HepG2 (cell line): ENCODE results near the gene GRAMD2A. TPM values are rescaled to one million over a fixed set of nuclear protein-coding genes. Genes with fewer than 3 reads are reported as not detected.

Experiments
- ATAC-seq: fragments of 200-7000 bp; cut with Tn5 transposase; 3 replicates; pipeline ENCODE4 v1.9.1; 2020; ENCODE audit warnings: mild to moderate bottlenecking, moderate library complexity
- BruUV-seq: library from RNA; stranded (reverse); fragments of 400-500 nt; replicated peaks from 2 replicates; lab custom pipeline; 2021; lab: Mats Ljungman, UMichigan
- CTCF ChIA-PET: fragments of 300-600 bp; formaldehyde crosslinking; extraction: SDS; loops from one replicate; lab custom pipeline; 2021; ENCODE audit warnings: low total read pairs, inconsistent platforms, low intra/inter-chr PET ratio; lab: Yijun Ruan, JAX
- POLR2A ChIA-PET: fragments of 350-600 bp; sonication (Branson Sonifier 250); formaldehyde crosslinking; loops from one replicate; lab custom pipeline; 2020; ENCODE audit warnings: antibody characterized with exemption, inconsistent platforms; lab: Yijun Ruan, JAX
- DNase-seq: peaks from one replicate; pipeline ENCODE4 v3.0.0-alpha.2; 2015; ENCODE audit warnings: low spot score
- FAIRE-seq: peaks from 3 replicates; lab custom pipeline; 2011; peaks lifted over from hg19 to GRCh38; lab: Jason Lieb, UNC
- H2AFZ ChIP-seq: one replicate; pipeline ENCODE4 v1.6.1; 2011; ENCODE audit warnings: low read length, inconsistent platforms
- H3K27ac ChIP-seq: fragments of 300-600 bp; 3 replicates; pipeline ENCODE4 v1.8.0; 2011; ENCODE audit warnings: mixed run types, mild to moderate bottlenecking, mixed read lengths, low read length, inconsistent platforms; ENCODE audit not compliant: insufficient read depth; ENCODE audit errors: extremely low read length
- H3K27me3 ChIP-seq, 2 experiments: fragments of 200-600 bp in 1 of 2; 2 replicates in 1 of 2; 3 replicates in 1 of 2; pipeline versions ENCODE4 v1.6.0 to v1.8.0; 2011; ENCODE audit warnings: low read length in 2 of 2, mild to moderate bottlenecking in 2 of 2, moderate library complexity in 2 of 2, inconsistent platforms in 1 of 2; ENCODE audit not compliant: insufficient read depth in 2 of 2, control insufficient read depth in 1 of 2
- H3K36me3 ChIP-seq, 2 experiments: fragments of 200-600 bp in 1 of 2; replicated peaks in 1 of 2; 2 replicates in 1 of 2; 3 replicates in 1 of 2; pipeline versions ENCODE4 v1.5.1 to v1.8.0; 2011; ENCODE audit warnings: low read length in 2 of 2, inconsistent platforms in 1 of 2; ENCODE audit not compliant: insufficient read depth in 2 of 2, control insufficient read depth in 1 of 2
- H3K4me1 ChIP-seq: 2 replicates; pipeline ENCODE4 v1.5.1; 2012; ENCODE audit warnings: low read length, inconsistent platforms; ENCODE audit not compliant: insufficient read depth
- H3K4me2 ChIP-seq: 2 replicates; pipeline ENCODE4 v1.6.0; 2011; ENCODE audit warnings: low read depth, low read length, inconsistent platforms
- H3K4me3 ChIP-seq, 3 experiments: fragments of 200-600 bp in 1 of 3; sonication (generic), shearing (Covaris generic) in 1 of 3; replicated peaks in 1 of 3; 2 replicates each; pipeline ENCODE4 v1.5.1; 2011 to 2016; ENCODE audit warnings: low read length in 3 of 3, inconsistent platforms in 2 of 3, low read depth in 2 of 3, mild to moderate bottlenecking in 2 of 3, control low read depth in 1 of 3, mixed read lengths in 1 of 3; ENCODE audit not compliant: insufficient read depth in 1 of 3
- H3K79me2 ChIP-seq: one replicate; pipeline ENCODE4 v1.6.1; 2011; ENCODE audit warnings: low read length, inconsistent platforms; ENCODE audit not compliant: insufficient read depth
- H3K9ac ChIP-seq: 2 replicates; pipeline ENCODE4 v1.6.0; 2011; ENCODE audit warnings: mild to moderate bottlenecking, low read depth, low read length, inconsistent platforms; ENCODE audit not compliant: insufficient read depth
- H3K9me3 ChIP-seq: 2 replicates; pipeline ENCODE4 v1.5.1; 2012; ENCODE audit warnings: mild to moderate bottlenecking, low read length
- H4K20me1 ChIP-seq: 2 replicates; pipeline ENCODE4 v1.6.0; 2011; ENCODE audit warnings: inconsistent platforms, mild to moderate bottlenecking, low read length, moderate library complexity; ENCODE audit not compliant: insufficient read depth
- CC2D1A ChIP-seq: sonication (generic); formaldehyde crosslinking; IDR thresholded peaks from 2 replicates; pipeline ENCODE4 v1.8.1; 2023; ENCODE audit warnings: mild to moderate bottlenecking, missing genetic modification reagents
- FOXP4 ChIP-seq: sonication (generic); formaldehyde crosslinking; IDR thresholded peaks from 2 replicates; pipeline ENCODE4 v1.4.0; 2020; ENCODE audit warnings: missing genetic modification reagents
- HBP1 ChIP-seq: IDR thresholded peaks from 2 replicates; pipeline ENCODE4 v1.6.1; 2016; ENCODE audit warnings: low read depth, control low read depth
- HDAC1 ChIP-seq: sonication (generic); formaldehyde crosslinking; IDR thresholded peaks from 2 replicates; pipeline ENCODE4 v1.5.1; 2020; ENCODE audit warnings: mild to moderate bottlenecking, missing genetic modification reagents
- HNRNPUL1 ChIP-seq: fragments of 200-400 bp; formaldehyde crosslinking; IDR thresholded peaks from 2 replicates; pipeline ENCODE4 v1.6.1; 2017; ENCODE audit warnings: low read depth, mild to moderate bottlenecking, low read length, moderate library complexity
- ISX ChIP-seq: sonication (generic); formaldehyde crosslinking; conservative IDR thresholded peaks from 2 replicates; pipeline ENCODE4 v1.5.0; 2020; ENCODE audit warnings: missing genetic modification reagents
- MED13 ChIP-seq: sonication (generic); formaldehyde crosslinking; IDR thresholded peaks from 2 replicates; pipeline ENCODE4 v1.5.0; 2020; ENCODE audit warnings: missing genetic modification reagents
- MEF2D ChIP-seq: sonication (generic); formaldehyde crosslinking; IDR thresholded peaks from 2 replicates; pipeline ENCODE4 v1.5.1; 2020; ENCODE audit warnings: mild to moderate bottlenecking, missing genetic modification reagents
- MXD3 ChIP-seq: IDR thresholded peaks from 2 replicates; pipeline ENCODE4 v1.6.1; 2016; ENCODE audit warnings: mild to moderate bottlenecking, missing biosample characterization, missing genetic modification reagents
- NFKB2 ChIP-seq: sonication (generic); formaldehyde crosslinking; IDR thresholded peaks from 2 replicates; pipeline ENCODE4 v1.4.0; 2020; ENCODE audit warnings: missing genetic modification reagents, borderline replicate concordance
- POLR2AphosphoS5 ChIP-seq: IDR thresholded peaks from 2 replicates; pipeline ENCODE4 v1.6.1; 2012; ENCODE audit warnings: low read depth, low read length
- TAF15 ChIP-seq: fragments of 200-400 bp; formaldehyde crosslinking; IDR thresholded peaks from one replicate; pipeline ENCODE4 v1.6.1; 2018; ENCODE audit warnings: mild to moderate bottlenecking, low read depth, low read length; ENCODE audit not compliant: poor library complexity, severe bottlenecking
- ZBTB44 ChIP-seq: sonication (generic); formaldehyde crosslinking; IDR thresholded peaks from 2 replicates; pipeline ENCODE4 v1.4.0; 2020; ENCODE audit warnings: missing genetic modification reagents
- ZBTB8A ChIP-seq: sonication (generic); formaldehyde crosslinking; IDR thresholded peaks from 2 replicates; pipeline ENCODE4 v1.4.0; 2020; ENCODE audit warnings: mild to moderate bottlenecking, low read depth, missing genetic modification reagents, borderline replicate concordance
- ZNF431 ChIP-seq: sonication (generic); formaldehyde crosslinking; IDR thresholded peaks from 2 replicates; pipeline ENCODE4 v1.9.0; 2022; ENCODE audit warnings: missing genetic modification reagents, low read depth, mild to moderate bottlenecking, borderline replicate concordance
- ZNF615 ChIP-seq: sonication (generic); formaldehyde crosslinking; IDR thresholded peaks from 2 replicates; pipeline ENCODE4 v1.5.0; 2020; ENCODE audit warnings: mild to moderate bottlenecking, missing genetic modification reagents, borderline replicate concordance
- ZNF644 ChIP-seq: IDR thresholded peaks from 2 replicates; pipeline ENCODE4 v1.6.1; 2016; ENCODE audit warnings: low read depth
- WGBS: methylation state at CpG from one replicate; pipeline ENCODE4 v1.1.6; 2017; ENCODE audit warnings: low lambda C conversion rate; 5-methylcytosine and 5-hydroxymethylcytosine counted together
- in situ Hi-C: cut with HindIII; loops from 2 replicates; pipeline ENCODE4 v1.10.0; 2017; ENCODE audit warnings: low pct_unique_long_range_greater_than_20kb; ENCODE audit not compliant: extremely low pct_ligation_motif_present
- intact Hi-C: fragments of 100-400 bp; cut with micrococcal nuclease; formaldehyde crosslinking; loops from one replicate; pipeline ENCODE4 v1.10.0; 2022; ENCODE audit not compliant: unreplicated experiment
- polyA plus RNA-seq, 8 experiments: library from polyadenylated mRNA; depleted of rRNA in 3 of 8; stranded (reverse) in 7 of 8; unstranded in 1 of 8; fragments of >200 nt; fragmentation: Illumina TruSeq in 4 of 8; extraction: Trizol in 4 of 8; gene quantifications; 2 replicates each; pipeline versions ENCODE4 v1.2.1 to v1.2.3, GENCODE V29; 2011 to 2016; ENCODE audit warnings: low read depth in 4 of 8, missing spikeins in 1 of 8, mixed read lengths in 1 of 8; ENCODE audit not compliant: insufficient read depth in 1 of 8
- total RNA-seq, 5 experiments: library from RNA; depleted of rRNA; stranded (reverse); fragments of >200 nt; fragmentation: Illumina TruSeq; extraction: Trizol; gene quantifications; 2 replicates each; pipeline ENCODE4 v1.2.3, GENCODE V29; 2016; ENCODE audit warnings: low read depth in 1 of 5

The GRAMD2A gene
- total and polyA plus RNA-seq, 2 of the 13 experiments (the other 11 are each of a cell fraction or from before 2014, with no cell fraction given), result 0.04 TPM; not detected in 1

GRCh38 chr15:72153269-72154000 lies 44.2 kb downstream of the GRAMD2A start (continued):
- TF ChIP-seq POLR2AphosphoS5 (no peak), MEF2D (CRISPR knock-in tag) (no peak), ZBTB8A (CRISPR knock-in tag) (no peak)

GRCh38 chr15:72147418-72147817 lies 50.2 kb downstream of the GRAMD2A start:
- H4K20me1 ChIP-seq, result no peaks in the 10 kb centered on the region
- POLR2A ChIA-PET, result no interaction called here
- no peak overlapping the region for H3K4me3 ChIP-seq
- H3K9ac ChIP-seq, result no peak overlapping the region
- CTCF ChIA-PET, result no interaction called here
- no peak overlapping the region for H3K27ac ChIP-seq
- DNase-seq (no peak), ATAC-seq (no peak), FAIRE-seq (no peak)
- no peak overlapping the region for H2AFZ ChIP-seq
- BruUV-seq, result no TSS peak
- H3K79me2 ChIP-seq, result no peaks in the 10 kb centered on the region
- 0% methylated on average over 2 of the region's 2 CpGs for WGBS
- intact Hi-C loops, result no loop called here
- in situ Hi-C loops, result no loop called here
- H3K9me3 ChIP-seq, result no peaks in the 10 kb centered on the region
- no peaks in the 10 kb centered on the region for H3K4me1 ChIP-seq
- no peaks in the 10 kb centered on the region for H3K36me3 ChIP-seq
- peaks cover 3 to 17% of the 10 kb centered on the region in 2 experiments; a peak in 3 of 5 replicates for H3K27me3 ChIP-seq
- no peak overlapping the region for H3K4me2 ChIP-seq
- TF ChIP-seq TAF15 (no peak), HNRNPUL1 (no peak), NFKB2 (CRISPR knock-in tag) (no peak), MED13 (no peak), FOXP4 (CRISPR knock-in tag) (no peak), CC2D1A (CRISPR knock-in tag) (no peak), ISX (CRISPR knock-in tag) (no peak), ZNF431 (CRISPR knock-in tag) (no peak), ZNF615 (CRISPR knock-in tag) (no peak), HDAC1 (CRISPR knock-in tag) (no peak), ZNF644 (CRISPR knock-in tag) (no peak), ZBTB44 (no peak), HBP1 (no peak), MXD3 (no peak)
